Activated T-cell treated with anti-CD3 and anti-CD28 coated beads, Interleukin-2, amount 50 U/mL, for 1 hour (primary cell): ENCODE measurements around the gene NBPF14.
"Not testable (repeated sequence)": the region's sequence is repeated elsewhere in the genome, so short reads cannot be mapped to it uniquely, and the experiment has no call there.

ENCODE experiments used
- DNase-seq: peaks from one replicate; pipeline ENCODE4 v3.0.0-alpha.2; 2020

Gene NBPF14, protein sequence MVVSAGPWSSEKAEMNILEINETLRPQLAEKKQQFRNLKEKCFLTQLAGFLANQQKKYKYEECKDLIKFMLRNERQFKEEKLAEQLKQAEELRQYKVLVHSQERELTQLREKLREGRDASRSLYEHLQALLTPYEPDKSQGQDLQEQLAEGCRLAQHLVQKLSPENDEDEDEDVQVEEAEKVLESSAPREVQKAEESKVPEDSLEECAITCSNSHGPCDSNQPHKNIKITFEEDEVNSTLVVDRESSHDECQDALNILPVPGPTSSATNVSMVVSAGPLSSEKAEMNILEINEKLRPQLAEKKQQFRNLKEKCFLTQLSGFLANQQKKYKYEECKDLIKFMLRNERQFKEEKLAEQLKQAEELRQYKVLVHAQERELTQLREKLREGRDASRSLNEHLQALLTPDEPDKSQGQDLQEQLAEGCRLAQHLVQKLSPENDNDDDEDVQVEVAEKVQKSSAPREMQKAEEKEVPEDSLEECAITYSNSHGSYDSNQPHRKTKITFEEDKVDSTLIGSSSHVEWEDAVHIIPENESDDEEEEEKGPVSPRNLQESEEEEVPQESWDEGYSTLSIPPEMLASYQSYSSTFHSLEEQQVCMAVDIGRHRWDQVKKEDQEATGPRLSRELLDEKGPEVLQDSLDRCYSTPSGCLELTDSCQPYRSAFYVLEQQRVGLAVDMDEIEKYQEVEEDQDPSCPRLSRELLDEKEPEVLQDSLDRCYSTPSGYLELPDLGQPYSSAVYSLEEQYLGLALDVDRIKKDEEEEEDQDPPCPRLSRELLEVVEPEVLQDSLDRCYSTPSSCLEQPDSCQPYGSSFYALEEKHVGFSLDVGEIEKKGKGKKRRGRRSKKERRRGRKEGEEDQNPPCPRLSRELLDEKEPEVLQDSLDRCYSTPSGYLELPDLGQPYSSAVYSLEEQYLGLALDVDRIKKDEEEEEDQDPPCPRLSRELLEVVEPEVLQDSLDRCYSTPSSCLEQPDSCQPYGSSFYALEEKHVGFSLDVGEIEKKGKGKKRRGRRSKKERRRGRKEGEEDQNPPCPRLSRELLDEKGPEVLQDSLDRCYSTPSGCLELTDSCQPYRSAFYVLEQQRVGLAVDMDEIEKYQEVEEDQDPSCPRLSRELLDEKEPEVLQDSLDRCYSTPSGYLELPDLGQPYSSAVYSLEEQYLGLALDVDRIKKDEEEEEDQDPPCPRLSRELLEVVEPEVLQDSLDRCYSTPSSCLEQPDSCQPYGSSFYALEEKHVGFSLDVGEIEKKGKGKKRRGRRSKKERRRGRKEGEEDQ (N-terminal part only)

DNA sequence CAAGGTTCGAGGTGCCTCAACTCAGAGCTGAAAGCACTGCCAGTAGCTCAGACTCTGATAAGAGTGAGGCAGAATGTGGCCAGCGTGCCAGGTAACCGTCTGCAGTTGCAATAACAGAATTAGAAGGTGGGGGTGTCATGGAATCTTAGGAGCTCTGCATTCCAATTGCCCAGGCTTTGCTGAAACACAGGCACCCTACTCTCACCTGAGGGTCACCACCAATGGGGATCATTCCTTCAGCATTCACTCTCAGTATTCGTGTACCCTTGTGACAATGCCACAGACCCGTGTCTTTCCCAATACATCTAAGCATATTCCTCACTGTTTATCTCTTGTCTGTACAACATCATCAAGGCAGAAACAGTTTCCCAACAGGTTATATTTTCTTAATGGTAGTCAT is at the start of gene NBPF14:
TSS of gene NBPF14 (minus strand) at position 101 of the 400 bp plus-strand sequence. CDS start 294 bp downstream, outside the sequence.
- DNase-seq: not testable (repeated sequence)

DNA sequence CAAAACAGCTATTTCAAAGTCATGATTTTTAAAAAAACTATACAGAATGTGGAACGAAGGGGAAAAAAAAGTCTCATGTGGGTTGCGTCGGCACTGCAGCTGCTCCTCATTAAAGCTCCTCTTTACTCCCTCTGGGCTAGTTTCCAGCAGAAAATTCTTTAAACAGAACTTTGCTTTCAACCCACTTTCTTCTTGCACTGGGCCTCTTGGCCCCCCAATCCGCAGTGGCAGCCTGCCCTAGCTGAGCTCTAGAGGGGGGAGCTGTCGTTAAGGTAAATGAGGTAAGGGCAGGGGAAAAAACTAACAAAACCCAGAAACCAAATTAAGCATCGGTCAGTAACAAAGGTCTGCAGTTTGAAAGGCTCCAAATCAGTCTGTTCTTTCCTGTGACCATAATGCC is 29.6 kb upstream of the NBPF14 start:
- not testable (repeated sequence) for DNase-seq

DNA sequence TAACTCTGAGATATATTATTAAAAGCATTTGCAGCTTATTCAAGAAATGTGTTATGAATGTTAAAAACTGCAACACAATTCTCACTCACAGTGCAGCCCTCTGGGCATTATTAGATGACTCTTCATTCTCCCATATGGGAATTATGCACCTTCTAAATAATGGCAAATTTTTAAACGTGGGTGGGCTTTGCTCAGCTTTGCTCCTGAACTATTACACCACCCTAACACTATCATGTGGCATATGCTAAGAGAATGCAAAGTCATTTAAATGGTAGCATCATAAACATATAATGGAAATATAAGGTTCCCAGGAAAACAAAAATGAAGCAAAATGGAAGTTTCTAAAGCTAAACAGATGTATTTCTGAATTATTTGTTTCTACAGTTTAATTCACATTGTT is 22.4 kb upstream of the NBPF14 start:
- DNase-seq: not testable (repeated sequence)

DNA sequence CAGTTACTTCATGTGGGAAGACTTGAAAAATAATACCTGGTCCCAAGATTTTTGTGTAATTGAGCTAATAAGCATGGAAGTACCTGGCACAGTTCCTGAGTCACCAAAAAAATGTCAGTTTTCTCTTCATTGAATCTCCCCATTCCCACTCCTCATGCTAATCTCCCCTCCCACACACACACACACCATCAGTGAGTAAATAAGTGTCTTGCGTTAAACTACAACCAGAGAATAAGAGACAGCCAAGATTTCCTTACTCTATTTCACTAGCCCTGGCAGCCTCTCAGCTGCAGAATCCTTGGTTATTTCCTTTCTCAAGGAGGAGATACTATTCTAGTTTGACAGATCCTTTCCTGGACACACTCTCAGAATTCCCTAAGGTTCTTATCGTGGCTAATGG is 9.5 kb upstream of the NBPF14 start:
- not testable (repeated sequence) for DNase-seq

DNA sequence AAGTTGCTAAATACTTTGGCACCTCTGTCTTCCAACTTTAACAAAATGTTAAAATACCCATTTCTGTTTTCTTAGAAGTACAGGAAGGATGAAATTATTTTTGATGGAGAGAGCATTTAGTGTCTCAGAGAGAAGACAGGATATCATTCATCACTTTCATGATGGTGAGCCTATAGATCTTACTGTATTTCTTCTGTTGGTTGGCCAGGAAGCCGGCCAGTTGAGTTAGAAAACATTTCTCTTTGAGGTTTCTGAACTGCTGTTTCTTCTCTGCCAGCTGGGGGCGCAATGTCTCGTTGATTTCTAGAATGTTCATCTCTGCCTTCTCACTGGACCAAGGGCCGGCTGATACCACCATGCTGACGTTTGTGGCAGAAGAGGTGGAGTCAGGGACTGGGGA is 451 bp downstream of the NBPF14 start:
- not testable (repeated sequence) for DNase-seq

DNA sequence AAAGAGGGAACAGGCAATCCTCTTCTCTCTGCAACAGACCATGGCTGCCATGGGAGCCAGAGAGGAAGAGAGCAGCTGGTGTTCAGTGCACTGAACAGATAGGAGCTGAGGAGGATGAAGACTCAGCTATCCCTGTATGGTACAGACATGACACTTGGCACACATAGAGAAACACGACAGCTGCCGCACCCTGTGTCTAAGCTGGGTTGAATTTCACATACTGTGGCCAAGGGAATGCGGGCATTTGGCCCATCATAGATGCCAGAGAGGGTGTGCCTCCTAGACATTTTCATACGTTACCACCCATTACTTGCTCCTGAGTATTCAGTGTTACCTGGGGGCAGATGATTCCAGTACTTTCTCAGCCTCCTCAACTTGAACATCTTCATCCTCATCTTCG is 4.7 kb downstream of the NBPF14 start:
- DNase-seq: not testable (repeated sequence)

DNA sequence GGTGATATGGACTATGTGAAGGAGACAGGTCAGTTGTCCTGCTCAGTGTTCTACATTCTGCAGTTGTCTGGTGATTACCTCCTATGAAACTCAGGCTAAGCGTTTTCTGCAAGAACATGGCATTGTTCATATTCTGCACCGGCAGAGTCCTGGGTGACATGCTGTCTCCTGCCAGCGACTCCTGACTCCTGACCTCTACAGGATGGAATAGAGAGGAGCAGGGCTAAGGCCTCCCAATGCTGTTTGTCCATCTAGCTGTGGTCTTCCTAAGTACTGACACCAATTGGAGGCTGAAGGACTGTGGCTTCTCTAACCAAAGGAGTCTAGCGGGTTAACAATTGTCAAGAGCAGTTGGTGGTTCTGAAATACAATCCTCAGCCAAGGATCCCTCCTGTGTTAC is 63.7 kb downstream of the NBPF14 start:
- DNase-seq: not testable (repeated sequence)

DNA sequence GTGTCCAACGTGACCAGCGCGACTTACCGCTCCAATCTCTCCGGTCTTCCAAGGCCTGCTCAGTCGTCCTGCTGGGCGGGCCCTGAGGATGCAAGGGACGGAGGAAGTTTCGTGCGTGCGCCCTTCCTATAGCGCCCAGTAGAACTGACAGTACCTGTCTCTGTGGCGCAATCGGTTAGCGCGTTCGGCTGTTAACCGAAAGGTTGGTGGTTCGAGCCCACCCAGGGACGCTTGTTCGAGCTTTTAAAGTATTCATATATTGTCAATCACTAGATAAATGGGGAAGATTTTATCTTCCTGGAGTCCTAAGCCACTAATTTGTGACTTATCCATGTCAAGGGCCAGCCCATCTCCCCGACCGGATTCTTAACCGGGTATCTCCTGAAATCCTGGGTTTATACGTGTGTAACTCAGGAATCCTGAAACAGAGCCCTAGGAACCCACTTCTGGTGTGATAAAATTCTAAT is 66.7 kb downstream of the NBPF14 start:
- peak; percentile 69 for DNase-seq

DNA sequence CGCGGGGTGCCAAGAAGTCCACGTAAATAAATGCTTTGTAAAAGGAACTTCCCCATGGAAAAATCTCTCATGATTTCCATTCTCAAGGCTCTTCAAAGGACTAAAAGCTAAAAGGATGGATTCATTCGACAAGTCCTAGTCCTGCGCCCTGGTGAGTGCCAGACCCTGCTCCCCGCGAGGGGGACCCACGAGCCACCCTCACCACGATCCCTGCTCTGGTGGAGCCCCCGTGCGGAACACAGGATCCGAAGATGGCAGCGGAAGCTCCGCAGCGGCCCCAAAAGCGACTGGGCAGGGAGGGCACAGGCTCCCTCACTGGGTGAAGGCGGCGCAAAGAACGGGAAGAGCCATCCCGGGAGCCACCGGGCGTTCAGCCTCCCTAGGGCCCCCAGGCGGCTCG is 67.2 kb downstream of the NBPF14 start:
- not testable (repeated sequence) for DNase-seq

DNA sequence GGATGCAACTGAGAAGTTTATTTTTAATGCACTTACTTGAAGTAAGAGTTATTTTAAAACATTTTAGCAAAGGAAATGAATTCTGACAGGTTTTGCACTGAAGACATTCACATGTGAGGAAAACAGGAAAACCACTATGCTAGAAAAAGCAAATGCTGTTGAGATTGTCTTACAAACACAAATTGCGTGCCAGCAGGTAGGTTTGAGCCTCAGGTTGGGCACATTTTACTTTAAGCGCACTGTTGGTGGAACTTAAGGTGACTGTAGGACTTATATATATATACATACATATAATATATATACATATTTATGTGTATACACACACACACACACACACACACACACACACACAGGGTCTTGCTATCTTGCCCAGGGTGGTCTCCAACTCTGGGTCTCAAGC is 69.2 kb downstream of the NBPF14 start:
- peak; percentile 22 for DNase-seq

DNA sequence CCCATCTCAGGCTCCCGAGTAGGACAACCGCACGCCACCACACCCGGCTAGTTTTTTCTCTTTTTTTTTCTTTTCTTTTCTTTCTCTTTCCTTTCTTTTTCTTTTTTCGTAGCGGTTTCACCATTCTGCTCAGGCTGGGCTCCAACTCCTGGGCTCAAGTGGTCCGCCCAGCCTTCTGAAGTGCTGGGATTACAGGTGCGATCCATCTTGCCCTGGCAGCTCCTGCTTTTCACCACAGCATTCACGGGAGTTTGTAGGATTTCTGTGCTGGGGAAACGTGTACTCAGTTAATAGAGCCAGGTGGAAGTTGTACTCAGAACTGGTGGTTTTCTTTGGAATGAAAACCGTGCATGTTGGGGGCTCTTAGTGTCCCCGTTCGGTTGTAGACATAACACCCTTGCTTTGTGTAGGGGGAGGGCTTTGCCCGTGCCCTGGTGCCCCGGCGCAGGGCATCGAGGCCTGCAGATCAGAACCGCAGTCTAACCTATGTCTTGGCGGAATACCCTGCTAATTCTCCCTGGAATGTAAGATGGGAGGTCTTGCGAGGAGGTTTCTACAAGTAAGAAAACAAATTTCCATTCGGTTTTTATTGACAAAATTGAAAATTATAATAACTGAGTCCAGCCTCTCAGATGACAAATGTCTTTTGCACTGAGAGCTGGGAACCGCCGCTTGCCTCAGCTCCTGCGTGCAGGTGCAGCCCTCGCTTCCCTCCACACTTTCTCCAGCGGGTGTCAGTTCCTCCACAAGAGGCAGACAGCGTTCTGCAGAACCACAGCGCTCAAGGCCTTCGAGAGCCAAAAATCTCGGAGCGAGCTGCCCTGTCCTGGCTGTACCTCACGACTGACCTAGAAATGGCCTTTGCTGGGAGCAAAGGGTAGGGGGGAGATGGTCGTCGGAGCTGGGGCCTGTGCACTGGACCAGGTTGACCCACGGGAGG is 72.3 kb downstream of the NBPF14 start:
- DNase-seq: peak; percentile 32

DNA sequence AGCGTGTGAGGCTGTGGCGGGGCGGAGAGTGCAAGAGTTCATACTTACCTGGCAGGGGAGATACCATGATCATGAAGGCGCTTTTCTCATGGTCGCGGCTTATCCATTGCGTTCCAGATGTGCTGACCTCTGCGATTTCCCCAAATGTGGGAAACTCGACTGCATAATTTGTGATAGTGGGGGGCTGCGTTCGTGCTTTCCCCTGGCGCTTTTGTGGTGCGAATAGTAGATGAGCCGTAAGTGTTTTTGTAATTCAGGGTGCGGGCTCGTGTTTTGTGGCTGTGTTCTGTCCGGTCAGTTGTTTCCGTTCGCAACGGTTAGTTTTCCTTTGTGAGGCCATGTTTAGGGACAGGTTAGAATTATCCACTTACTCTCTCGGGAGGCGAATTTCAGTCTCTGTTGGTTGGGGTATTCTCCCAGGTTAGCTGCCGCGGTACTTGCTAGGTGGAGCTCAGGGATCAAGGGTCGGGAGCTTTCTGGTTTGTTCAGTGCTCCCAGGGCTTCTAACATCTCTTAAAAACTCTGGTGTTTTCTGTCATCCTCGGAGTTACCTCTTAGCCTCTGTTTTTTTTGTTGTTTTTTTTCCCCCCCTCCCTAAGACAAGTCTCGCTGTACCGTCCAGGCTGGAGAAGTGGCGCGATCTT is 73.1 kb downstream of the NBPF14 start:
- peak; percentile 81 for DNase-seq

DNA sequence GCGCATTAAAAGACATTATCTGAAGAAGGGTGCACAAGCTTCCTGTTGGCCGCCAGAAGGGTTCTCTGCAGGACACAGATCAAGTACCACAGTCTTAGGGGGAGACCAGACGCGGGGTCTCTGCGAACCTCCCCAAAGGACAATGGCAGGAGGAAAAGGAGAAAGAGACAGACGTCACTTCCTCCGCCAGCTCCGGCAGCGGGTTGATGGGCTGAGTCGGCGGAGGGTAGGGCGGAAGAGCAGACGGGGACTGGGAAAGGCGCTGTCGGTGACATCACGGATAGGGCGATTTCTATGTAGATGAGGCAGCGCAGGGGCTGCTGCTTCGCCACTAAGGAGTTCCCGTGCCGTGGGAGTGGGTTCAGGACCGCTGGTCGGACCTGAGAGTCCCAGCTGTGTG is 73.7 kb downstream of the NBPF14 start:
- DNase-seq: peak; percentile 79

DNA sequence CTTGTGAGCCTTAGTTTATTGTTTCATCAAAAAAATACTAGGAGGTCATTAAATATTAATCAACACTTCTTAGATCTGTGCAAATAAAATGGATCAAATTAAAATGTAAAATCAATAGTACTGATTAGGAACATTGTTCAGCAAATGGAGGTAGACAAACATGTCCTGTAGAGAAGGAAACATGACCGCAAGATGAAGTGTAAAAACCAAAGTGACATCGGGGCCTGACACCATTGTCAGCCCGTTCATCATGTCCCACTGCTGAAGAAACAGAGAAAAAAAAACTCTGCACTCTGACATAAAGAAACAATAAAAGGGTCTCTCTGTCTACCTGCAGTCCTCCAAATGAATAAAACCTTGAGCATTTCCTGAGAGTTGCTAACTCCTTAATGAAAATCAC is 81.5 kb downstream of the NBPF14 start:
- DNase-seq: not testable (repeated sequence)

DNA sequence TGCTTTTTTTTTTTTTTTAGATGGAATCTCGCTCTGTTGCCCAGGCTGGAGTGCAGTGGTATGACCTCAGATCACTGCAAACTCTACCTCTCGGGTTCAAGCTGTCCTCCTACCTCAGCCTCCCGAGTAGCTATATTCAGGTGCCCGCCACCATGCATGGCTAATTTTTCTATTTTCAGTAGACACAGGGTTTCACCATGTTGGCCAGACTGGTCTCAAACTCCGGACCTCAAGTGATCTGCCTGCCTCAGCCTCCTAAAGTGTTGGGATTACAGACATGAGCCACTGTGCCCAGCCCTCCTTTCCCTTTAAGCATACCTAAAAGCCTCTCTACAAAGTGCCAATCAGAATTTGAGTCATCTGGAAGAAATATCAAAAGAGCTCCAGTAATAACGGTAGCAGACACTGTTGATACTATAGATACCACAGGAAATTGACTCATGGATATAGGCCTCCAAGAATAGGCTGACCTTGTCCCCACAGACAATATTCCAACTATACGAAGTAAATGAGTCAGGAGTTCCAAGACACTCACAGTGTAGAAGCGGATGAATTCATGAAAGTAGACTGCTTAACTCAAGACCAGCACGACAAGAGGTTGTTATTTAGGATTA is 83.1 kb downstream of the NBPF14 start:
- not testable (repeated sequence) for DNase-seq

DNA sequence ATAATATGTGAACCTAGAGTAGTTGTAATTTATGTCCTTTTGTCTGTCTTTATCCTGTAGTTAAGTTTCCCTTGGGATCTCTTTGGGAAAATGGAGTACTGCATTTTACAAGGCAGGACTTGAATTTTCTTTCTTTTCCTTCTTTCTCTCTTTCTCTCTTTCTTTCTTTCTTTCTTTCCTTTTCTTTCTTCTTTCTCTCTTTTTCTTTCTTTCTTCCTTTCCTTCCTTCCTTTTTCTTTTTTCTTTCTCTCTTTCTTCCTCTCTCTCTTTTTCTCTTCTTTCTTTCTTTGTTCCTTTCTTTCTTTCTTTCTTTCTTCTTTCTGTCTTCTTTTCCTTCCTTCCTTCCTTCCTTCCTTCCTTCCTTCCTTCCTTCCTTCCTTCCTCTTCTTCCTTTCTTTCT is 101.9 kb downstream of the NBPF14 start:
- not testable (repeated sequence) for DNase-seq

DNA sequence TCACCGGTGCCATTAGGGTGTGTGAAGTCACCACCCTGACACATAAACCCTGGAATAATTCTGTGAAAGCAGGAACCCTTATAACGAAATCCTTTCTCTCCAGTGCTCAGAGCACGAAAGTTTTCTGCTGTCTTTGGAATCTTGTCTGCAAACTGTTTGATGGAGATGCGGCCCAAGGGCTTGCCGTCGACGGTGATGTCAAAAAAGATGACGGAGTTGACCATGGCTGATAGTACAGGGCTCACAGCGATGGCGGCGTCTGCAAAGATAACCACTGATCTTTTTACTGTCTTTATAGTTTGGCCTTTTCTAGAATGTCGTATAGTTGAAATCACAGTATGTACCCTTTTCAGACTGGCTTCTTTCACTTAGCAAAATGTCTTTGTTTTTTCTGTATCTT is 112.8 kb downstream of the NBPF14 start, which contains the start of gene PPIAL4G:
TSS of gene PPIAL4G (minus strand) at position 274 of the 400 bp plus-strand sequence. CDS start at position 224, 50 bp downstream.
- DNase-seq: not testable (repeated sequence)
